GM19395 (cell line): ENCODE results near the gene RPS4Y2.

Experiments
- ATAC-seq: cut with Tn5 transposase; IDR thresholded peaks from one replicate; pipeline ENCODE4 v1.9.1; 2021; ENCODE audit warnings: mild to moderate bottlenecking, moderate library complexity; ENCODE audit not compliant: unreplicated experiment

Gene RPS4Y2

GRCh38 chrY:20755808-20756207 is at the start of gene RPS4Y2:
RPS4Y2 (plus strand) TSS chrY:20756108; CDS start chrY:20756164, 56 bp downstream.
- ATAC-seq = no peak

GRCh38 chrY:20714391-20714790 is 41.5 kb upstream of the RPS4Y2 start:
- no peak for ATAC-seq

DNA sequence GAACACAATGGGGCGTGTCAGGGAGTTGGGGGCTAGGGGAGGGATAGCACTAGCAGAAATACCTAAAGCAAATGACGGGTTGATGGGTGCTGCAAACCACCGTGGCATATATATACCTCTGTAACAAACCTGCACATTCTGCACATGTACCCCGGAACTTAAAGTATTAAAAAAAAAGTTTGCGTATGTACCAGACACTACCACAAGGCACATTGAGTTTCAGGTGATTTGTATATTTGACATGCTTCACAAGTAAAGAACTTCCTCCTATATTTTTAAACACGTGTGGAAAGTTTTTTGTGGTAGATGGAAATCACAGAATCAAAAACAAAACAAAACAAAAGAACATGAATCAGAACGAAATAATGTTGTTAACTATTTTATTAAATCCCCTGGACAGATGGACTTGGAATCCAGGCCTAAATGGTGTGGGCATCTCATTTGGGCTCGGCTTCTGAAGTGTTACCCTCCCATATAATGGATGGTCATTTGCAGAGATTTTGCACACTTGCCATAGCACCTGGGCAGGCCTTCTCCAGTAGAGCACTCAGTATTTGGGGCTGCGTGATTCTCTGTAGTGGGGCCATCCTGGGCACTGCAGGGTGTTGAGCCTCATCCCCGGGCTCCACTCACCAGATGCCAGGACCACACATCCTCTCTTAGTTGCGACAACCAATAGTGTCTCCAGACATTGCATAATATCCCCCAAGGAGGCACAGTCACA is 29.6 kb upstream of the RPS4Y2 start:
- ATAC-seq = no peak

DNA sequence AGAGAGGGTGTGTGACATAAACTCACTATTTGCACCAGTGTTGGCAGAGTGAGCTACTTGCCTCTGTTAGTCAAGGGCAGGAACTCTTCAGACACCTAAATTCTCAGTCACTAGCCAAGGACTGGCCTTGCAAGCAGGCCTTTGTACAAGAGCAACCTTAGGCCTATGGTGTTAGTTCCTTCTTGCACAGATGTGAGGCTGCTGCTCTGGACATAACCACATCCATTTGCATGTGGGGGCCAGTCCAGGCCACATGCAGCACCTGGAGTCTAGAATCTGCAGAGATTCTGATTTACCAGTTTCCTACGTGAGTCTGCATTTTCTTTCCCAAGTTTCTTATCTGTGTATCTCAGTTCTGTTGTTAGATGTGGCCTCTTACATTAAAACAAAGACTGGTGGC is 20.7 kb upstream of the RPS4Y2 start:
- ATAC-seq = no peak

- ATAC-seq = no peak
Observed at GRCh38 chrY:20739806-20740205, 16.1 kb upstream of the RPS4Y2 start.

DNA sequence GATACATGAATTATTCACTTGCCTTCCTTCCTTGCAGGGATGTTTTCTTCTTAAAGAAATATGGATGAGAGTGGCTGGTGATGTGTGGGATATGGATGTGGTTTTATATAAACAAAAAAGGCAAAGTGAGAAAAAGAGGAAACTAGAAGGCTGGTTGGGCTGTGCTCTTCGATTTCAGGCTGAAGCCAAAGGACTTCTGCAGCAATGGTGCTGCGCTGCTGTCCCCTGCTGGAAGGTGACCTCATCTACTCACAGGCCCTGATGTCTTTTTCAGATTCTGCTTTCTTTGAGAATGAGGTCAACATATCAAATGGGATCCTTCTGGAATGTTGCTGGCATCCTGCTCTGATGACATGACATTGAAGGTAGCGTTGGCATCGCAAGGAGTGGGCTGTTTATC is 15.3 kb upstream of the RPS4Y2 start:
- ATAC-seq = no peak

GRCh38 chrY:20745060-20745459 is 10.8 kb upstream of the RPS4Y2 start:
- no peak for ATAC-seq

GRCh38 chrY:20746919-20747318 is 9.0 kb upstream of the RPS4Y2 start:
- no peak for ATAC-seq

- ATAC-seq = no peak
Observed at GRCh38 chrY:20763869-20764268, 8.0 kb downstream of the RPS4Y2 start.

- ATAC-seq = no peak
Observed at GRCh38 chrY:20765117-20765516, 9.2 kb downstream of the RPS4Y2 start.

GRCh38 chrY:20770755-20771154 is 14.8 kb downstream of the RPS4Y2 start:
- ATAC-seq = no peak

DNA sequence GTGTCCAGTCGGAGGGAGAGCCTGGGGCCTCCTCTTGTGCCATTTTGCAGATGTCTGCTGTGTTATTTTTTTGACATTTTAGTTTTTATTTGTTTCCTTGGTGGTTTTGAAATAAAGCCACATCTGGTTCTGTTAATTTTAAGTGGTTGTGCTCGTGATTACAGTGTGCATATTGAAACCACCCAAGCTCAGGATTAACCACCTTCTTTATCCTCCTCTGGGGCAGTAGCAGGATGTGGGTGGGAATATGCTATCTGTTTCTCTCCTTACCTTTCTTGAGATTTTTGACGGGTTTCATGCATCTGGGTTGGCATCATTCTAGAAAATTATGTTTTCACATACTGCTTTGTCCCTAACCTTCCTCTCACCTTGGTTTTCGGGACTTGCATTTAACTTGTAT is 20.2 kb downstream of the RPS4Y2 start:
- no peak for ATAC-seq

DNA sequence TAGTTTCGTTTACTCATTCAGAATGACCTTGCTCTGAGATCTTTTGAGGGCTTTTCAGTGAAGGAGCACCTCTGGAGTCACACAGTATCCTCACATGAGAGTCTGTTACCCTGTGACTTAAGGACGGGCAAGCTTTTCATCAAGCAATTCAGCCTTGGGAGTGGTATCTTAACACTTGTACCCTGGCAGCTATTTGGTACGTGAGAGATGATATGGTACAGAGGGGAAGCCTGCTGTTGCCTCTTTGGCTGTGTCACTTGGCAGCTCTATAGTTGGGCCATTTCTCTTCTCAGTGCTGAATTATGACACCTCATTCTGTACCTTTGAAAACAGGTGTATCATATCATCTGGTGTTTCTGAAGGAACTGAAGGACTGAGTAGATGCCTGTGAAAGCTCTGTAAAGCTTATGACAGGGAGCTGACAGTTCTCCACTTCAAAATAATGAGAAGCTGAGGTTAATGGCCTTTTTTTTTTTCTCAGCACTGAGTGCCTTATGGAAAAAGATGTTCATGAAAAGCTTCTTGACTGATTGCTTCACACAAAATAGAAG is 24.3 kb downstream of the RPS4Y2 start:
- no peak for ATAC-seq

DNA sequence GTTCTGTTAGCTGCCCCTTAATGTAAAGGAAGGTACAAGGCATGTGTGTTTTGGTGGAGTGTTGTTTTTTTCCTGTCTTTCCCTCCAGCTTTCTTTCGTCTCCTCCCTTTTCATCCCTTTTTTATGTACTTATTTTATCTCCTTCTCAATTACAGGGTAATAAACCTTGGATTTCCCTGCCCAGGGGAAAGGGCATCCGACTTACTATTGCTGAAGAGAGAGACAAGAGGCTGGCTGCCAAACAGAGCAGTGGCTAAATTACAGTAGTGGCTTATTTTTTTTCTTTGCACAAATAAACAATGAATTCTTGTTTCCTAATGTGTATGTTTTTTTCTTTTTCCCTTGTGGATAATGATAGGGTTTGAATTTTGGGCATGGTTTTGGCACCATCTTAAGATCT is 24.9 kb downstream of the RPS4Y2 start:
- ATAC-seq = no peak

DNA sequence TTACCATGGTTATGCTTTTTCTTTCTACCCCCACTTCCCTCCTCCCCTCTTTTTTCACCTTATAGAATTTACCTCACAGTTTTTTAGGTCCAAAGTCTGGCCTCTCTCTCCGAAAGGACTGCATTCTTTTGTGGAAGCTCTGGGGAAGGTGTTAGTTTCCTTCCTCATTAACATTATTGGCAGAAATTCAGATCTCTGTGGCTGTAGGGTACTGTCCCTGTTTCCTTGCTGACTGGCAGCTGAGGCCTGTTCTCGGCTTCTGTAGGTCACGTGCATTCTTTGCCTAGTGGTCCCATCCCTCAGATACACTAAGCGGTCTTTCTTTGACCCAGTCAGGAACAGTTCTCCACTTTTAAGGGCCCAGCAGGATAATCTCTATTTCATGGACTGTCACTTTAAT is 25.5 kb downstream of the RPS4Y2 start:
- no peak for ATAC-seq

DNA sequence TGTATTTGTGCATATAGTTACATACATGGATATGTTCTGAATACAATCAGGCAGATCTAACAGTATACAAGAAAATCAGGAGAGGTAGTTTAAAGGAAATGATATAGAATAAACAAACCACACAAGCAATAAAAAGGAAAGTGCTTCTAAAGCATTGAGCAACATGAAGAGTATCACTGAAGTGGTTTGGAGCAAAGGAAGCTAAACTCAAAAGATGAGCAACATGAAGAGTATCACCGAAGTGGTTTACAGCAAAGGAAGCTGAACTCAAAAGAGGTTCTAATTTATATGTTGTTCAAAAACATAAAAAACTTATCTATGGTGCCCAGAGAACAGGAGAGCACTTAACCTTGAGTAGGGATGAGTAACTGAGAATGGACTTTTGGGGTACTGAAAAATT is 29.1 kb downstream of the RPS4Y2 start:
- no peak for ATAC-seq

- ATAC-seq = no peak
Observed at GRCh38 chrY:20787076-20787475, 31.2 kb downstream of the RPS4Y2 start.

GRCh38 chrY:20798351-20799049 is 42.6 kb downstream of the RPS4Y2 start:
- no peak for ATAC-seq

DNA sequence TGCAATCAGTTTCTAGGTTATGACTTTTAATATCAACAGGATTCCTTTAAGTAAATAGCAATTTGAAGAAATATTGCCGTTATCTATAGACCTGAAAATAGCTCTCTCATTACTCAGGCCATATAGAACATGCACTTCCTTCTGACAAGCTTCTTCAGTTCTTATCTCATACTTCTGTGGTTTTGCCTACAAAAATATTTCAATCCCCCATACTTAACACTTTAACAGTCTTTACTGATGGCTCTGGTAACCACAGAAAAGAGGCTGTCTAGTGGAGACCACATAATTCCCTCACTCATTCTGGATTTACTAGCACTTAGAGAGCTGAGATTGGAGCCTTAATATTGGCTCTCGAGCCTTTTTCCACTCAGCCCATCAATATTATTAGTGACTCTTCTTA is 46.8 kb downstream of the RPS4Y2 start:
- ATAC-seq = no peak

DNA sequence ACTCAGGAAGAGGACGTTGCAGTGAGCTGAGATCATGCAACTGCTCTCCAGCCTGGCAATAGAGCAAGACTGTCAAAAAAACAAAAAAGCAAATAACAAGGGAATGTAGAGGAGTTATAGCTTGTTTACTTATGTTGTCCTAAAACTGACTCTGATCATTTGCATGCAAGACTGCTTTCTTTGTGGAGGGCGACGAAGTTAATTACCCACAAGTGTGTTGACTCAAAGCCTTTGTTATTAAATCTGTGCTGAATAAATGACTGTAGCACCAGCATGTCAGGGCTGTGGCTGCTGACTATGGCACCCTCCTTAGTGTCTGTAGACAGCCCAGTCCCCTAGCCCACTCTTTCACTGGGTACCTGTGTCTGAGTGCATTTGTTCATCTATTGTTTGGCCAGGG is 50.3 kb downstream of the RPS4Y2 start:
- no peak for ATAC-seq

- no peak for ATAC-seq
Observed at GRCh38 chrY:20813459-20813858, 57.6 kb downstream of the RPS4Y2 start.

DNA sequence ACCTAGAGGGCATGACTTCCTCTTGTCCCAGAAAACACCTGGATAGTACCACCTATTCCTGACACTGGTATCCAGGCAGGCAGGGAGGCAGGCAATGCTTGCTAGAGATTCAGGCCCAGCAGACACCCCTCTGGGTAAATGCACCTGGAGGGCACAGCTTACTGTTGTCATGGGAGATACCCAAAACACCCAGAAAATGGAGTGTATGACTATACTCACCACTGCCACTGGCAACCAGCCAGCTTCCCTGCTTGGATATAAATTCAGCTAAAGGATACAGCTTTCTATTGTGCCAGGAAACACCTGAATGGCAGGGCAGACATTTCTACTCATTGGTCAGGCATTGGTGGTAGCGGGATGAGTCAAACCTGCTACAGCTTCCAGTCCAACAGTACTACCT is 58.9 kb downstream of the RPS4Y2 start:
- ATAC-seq = no peak
